ENCODE results near the gene DGKQ. TPM values are rescaled to one million over a fixed set of nuclear protein-coding genes. Genes with fewer than 3 reads are reported as not detected.

The DGKQ gene
- total and polyA plus RNA-seq, 9 of the 15 experiments (the other 6 are each of a cell fraction or from before 2014, with no cell fraction given), result 0.17 to 22.0 (median 5.6) TPM

GRCh38 chr4:985123-985830 is 11.9 kb upstream of the DGKQ start (continued):
- TF ChIP-seq ZNF644 (tag; IDR thresholded peaks at IDR 0.05; ENCODE audit: low read depth), result no peak
- TF ChIP-seq SLC30A9 (CRISPR knock-in tag; IDR thresholded peaks at IDR 0.05), result no peak
- no peak for TF ChIP-seq ZNF507 (tag; conservative IDR thresholded peaks at IDR 0.05)
- no peak for TF ChIP-seq SETDB1 (IDR thresholded peaks at IDR 0.05; ENCODE audit: low read length)
- TF ChIP-seq TRIM24 (IDR thresholded peaks at IDR 0.05), result peak in 1 of 2 experiments; percentile 75; a peak in 2 of 4 replicates
- TF ChIP-seq GABPB1 (CRISPR knock-in tag; IDR thresholded peaks at IDR 0.05), result no peak
- peak; percentile 62 for TF ChIP-seq CREM (IDR thresholded peaks at IDR 0.05; ENCODE audit: low read depth)
- TF ChIP-seq CCAR2 (IDR thresholded peaks at IDR 0.05; ENCODE audit: low read depth, low read length), result no peak
- TF ChIP-seq USF2 (CRISPR knock-in tag; IDR thresholded peaks at IDR 0.05), result no peak
- no peak for TF ChIP-seq THAP12 (CRISPR knock-in tag; IDR thresholded peaks at IDR 0.05)
- peak; percentile 94 for TF ChIP-seq ZNF316 (IDR thresholded peaks at IDR 0.05)
- no peak for TF ChIP-seq HEY1 (CRISPR knock-in tag; IDR thresholded peaks at IDR 0.05; ENCODE audit: borderline replicate concordance)
- no peak for TF ChIP-seq XRCC3 (IDR thresholded peaks at IDR 0.05)
- no peak for TF ChIP-seq ZNF449 (CRISPR knock-in tag; IDR thresholded peaks at IDR 0.05)
- no peak for TF ChIP-seq ZNF174 (CRISPR knock-in tag; IDR thresholded peaks at IDR 0.05)
- TF ChIP-seq ZNF444 (CRISPR knock-in tag; IDR thresholded peaks at IDR 0.05), result no peak
- TF ChIP-seq ARNT (IDR thresholded peaks at IDR 0.05), result no peak
- no peak for TF ChIP-seq ZNF277 (CRISPR knock-in tag; IDR thresholded peaks at IDR 0.05; ENCODE audit: borderline replicate concordance)
- TF ChIP-seq ZFP30 (CRISPR knock-in tag; IDR thresholded peaks at IDR 0.05; ENCODE audit: borderline replicate concordance), result no peak
- TF ChIP-seq MAFK (IDR thresholded peaks at IDR 0.05; ENCODE audit: low read length), result no peak
- TF ChIP-seq NR2C2 (CRISPR knock-in tag; IDR thresholded peaks at IDR 0.05), result no peak
- TF ChIP-seq NR2C2 (tag; IDR thresholded peaks at IDR 0.05), result no peak
- TF ChIP-seq PHB (CRISPR knock-in tag; IDR thresholded peaks at IDR 0.05), result no peak
- TF ChIP-seq JUN (IDR thresholded peaks at IDR 0.05; ENCODE audit: borderline replicate concordance, low read depth, low read length), result no peak
- no peak for TF ChIP-seq JUN (CRISPR knock-in tag; IDR thresholded peaks at IDR 0.05; ENCODE audit: borderline replicate concordance)
- no peak for TF ChIP-seq TARDBP (IDR thresholded peaks at IDR 0.05)
- TF ChIP-seq ZNF12 (CRISPR knock-in tag; IDR thresholded peaks at IDR 0.05), result no peak
